HG03354 (cell line): ENCODE results near the gene FCRL3.
A peak's percentile ranks its signal among the peaks of the same experiment; 100 is the strongest.

Experiments
- ATAC-seq: cut with Tn5 transposase; IDR thresholded peaks from one replicate; pipeline ENCODE4 v1.9.1; 2021; ENCODE audit warnings: mild to moderate bottlenecking; ENCODE audit not compliant: unreplicated experiment, poor library complexity, severe bottlenecking

The FCRL3 gene

GRCh38 chr1:157695417-157695816 is 5.2 kb downstream of the FCRL3 start:
- ATAC-seq: no peak

- ATAC-seq: no peak
These were observed 9.2 kb downstream of the FCRL3 start for GRCh38 chr1:157691285-157691920.

GRCh38 chr1:157682710-157683437 is 17.7 kb downstream of the FCRL3 start:
- ATAC-seq: no peak

- ATAC-seq: no peak
These were observed 21.8 kb downstream of the FCRL3 start for GRCh38 chr1:157678721-157679120.

- no peak for ATAC-seq
These were observed 27.6 kb downstream of the FCRL3 start for GRCh38 chr1:157673008-157673407.

GRCh38 chr1:157671895-157672294 is 28.7 kb downstream of the FCRL3 start:
- ATAC-seq: no peak

GRCh38 chr1:157659576-157660247 is 40.9 kb downstream of the FCRL3 start:
- no peak for ATAC-seq

GRCh38 chr1:157658571-157658970 is 42.0 kb downstream of the FCRL3 start:
- no peak for ATAC-seq

GRCh38 chr1:157653494-157653873 is 47.1 kb downstream of the FCRL3 start:
- peak; percentile 6 for ATAC-seq

- ATAC-seq: peak; percentile 99
These were observed 47.6 kb downstream of the FCRL3 start for GRCh38 chr1:157652859-157653493.

- ATAC-seq: no peak
These were observed 52.3 kb downstream of the FCRL3 start for GRCh38 chr1:157648317-157648716.

GRCh38 chr1:157646144-157646543 is 54.4 kb downstream of the FCRL3 start:
- ATAC-seq: no peak

- ATAC-seq: no peak
These were observed 59.4 kb downstream of the FCRL3 start for GRCh38 chr1:157641177-157641576.

- no peak for ATAC-seq
These were observed 60.8 kb downstream of the FCRL3 start for GRCh38 chr1:157639800-157640199.

GRCh38 chr1:157628773-157629172 is 71.8 kb downstream of the FCRL3 start:
- no peak for ATAC-seq
